Calu3 (cell line): ENCODE results near the gene ZNF14. TPM values are rescaled to one million over a fixed set of nuclear protein-coding genes. Genes with fewer than 3 reads are reported as not detected.

Experiments
- BruUV-seq: library from RNA; stranded (reverse); fragments of 400-500 nt; replicated peaks from 2 replicates; lab custom pipeline; 2021; lab: Mats Ljungman, UMichigan
- CTCF ChIA-PET: fragments of 300-600 bp; sonication (Branson Sonifier 250); formaldehyde crosslinking; loops from one replicate; lab custom pipeline; 2022; ENCODE audit warnings: antibody characterized with exemption; lab: Charles Lee
- DNase-seq: peaks from one replicate; pipeline ENCODE4 v3.0.0; 2022
- H3K27ac Mint-ChIP-seq: one replicate; pipeline ENCODE4 v1.8.0; 2022; ENCODE audit warnings: mixed read lengths; ENCODE audit not compliant: unreplicated experiment
- H3K27me3 Mint-ChIP-seq: one replicate; pipeline ENCODE4 v1.8.0; 2022; ENCODE audit warnings: mixed read lengths; ENCODE audit not compliant: unreplicated experiment
- H3K36me3 Mint-ChIP-seq: one replicate; pipeline ENCODE4 v1.8.0; 2022; ENCODE audit warnings: mild to moderate bottlenecking, moderate library complexity, mixed read lengths; ENCODE audit not compliant: insufficient read depth, unreplicated experiment
- H3K4me1 Mint-ChIP-seq: one replicate; pipeline ENCODE4 v1.8.0; 2022; ENCODE audit warnings: mild to moderate bottlenecking, low read depth, mixed read lengths; ENCODE audit not compliant: unreplicated experiment
- H3K4me3 Mint-ChIP-seq: one replicate; pipeline ENCODE4 v1.8.0; 2022; ENCODE audit warnings: mild to moderate bottlenecking, low read depth, moderate library complexity, mixed read lengths; ENCODE audit not compliant: unreplicated experiment
- H3K9me3 Mint-ChIP-seq: one replicate; pipeline ENCODE4 v1.8.0; 2022; ENCODE audit warnings: low read depth, mixed read lengths; ENCODE audit not compliant: unreplicated experiment
- CTCF ChIP-seq: fragments of 200-600 bp; IDR thresholded peaks from one replicate; pipeline ENCODE4 v1.8.0; 2022; ENCODE audit warnings: antibody characterized with exemption; ENCODE audit not compliant: unreplicated experiment
- intact Hi-C: fragments of 100-400 bp; cut with micrococcal nuclease; formaldehyde crosslinking; loops from one replicate; pipeline ENCODE4 v1.10.0; 2022; ENCODE audit not compliant: unreplicated experiment
- total RNA-seq: library from RNA; stranded (reverse); gene quantifications from 2 replicates; pipeline ENCODE4 v1.2.3, GENCODE V29; 2022

The ZNF14 gene
- total RNA-seq, 1 experiment from 2014 or later = 3.1 TPM

DNA sequence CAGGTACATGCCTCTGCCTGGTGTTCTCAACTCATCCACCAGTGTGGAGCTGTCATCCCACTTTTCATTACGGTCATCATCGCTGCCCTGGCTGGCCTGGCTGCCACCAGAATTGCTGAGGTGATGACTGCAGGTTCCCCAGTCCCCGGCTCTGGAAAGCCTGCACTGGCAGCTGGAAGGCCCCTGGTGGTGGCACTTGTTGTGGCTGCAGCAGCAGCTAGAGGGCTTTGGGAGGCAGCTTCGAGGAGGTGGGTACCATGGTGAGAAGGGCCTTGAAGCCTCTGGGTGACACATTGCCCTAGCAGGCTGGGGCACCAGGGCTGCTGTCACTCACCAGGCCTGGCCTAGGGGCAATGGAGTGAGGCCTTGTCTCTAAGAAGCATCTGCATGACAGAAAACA is 25.3 kb upstream of the ZNF14 start:
- H3K27me3 Mint-ChIP-seq = no peaks in the 10 kb centered on the region
- H3K36me3 Mint-ChIP-seq = no peaks in the 10 kb centered on the region
- intact Hi-C loops = no loop called here
- DNase-seq = no peak
- peaks cover 3% of the 10 kb centered on the region for H3K9me3 Mint-ChIP-seq
- TF ChIP-seq CTCF = no peak
- CTCF ChIA-PET = no interaction called here
- H3K4me1 Mint-ChIP-seq = no peaks in the 10 kb centered on the region
- BruUV-seq = no TSS peak
- no peak overlapping the region for H3K27ac Mint-ChIP-seq
- no peak overlapping the region for H3K4me3 Mint-ChIP-seq

DNA sequence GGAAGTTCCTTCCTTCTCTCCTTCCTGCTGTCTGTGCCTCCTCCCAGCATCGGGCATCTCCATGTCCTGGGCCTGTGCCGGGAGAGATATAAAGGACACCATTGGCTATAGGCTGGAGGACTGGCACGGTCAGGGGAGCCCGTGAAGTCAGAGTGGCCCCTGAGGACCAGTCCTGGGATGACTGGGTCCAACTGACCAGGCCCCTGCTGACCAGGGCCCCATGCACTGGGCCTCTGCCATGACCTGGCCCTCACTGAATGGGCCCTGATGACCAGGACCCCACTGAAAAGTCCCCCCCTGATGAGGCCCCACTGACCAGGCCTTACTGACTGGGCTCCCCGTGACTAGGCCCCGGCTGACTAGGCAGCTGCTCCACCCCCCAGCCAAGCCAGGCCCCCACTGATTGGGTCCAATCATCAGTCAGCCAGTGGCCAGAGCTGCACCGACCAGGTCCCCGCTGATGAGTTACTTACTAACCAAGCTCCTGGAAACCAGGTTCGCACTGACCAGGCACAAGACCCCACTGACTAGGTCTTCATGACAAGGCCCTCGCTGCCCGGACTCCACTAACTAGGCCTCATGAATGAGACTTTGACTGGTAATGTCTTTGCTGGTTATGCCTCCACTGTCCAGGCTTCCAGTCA is 20.0 kb upstream of the ZNF14 start:
- DNase-seq = no peak
- Mint-ChIP-seq H3K4me3 (no peak overlapping the region), H3K36me3 (no peaks in the 10 kb centered on the region), H3K9me3 (peaks cover 2% of the 10 kb centered on the region), H3K27ac (no peak overlapping the region), H3K4me1 (no peaks in the 10 kb centered on the region), H3K27me3 (no peaks in the 10 kb centered on the region)
- intact Hi-C loops = no loop called here
- CTCF ChIA-PET = no interaction called here
- TF ChIP-seq CTCF = no peak
- no TSS peak for BruUV-seq

DNA sequence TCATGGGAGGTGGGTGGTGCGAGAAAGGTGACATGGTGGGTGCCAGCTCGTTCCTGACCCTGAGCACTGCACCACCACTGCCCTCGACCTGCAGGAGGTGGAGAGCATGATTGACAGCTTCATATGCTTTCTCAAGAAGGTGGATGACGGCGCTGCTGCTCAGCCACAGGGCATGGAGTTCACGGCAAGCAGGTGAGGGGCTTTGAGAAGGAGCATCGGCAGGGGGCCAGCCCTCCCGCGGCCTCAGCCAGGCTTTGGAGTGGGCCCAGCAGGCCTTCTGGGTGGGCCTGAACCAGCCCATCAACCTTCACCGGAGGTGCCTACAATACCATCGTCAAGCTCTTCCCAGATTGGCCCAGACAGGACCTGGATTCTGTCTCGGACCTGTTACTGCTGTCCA is 18.9 kb upstream of the ZNF14 start:
- intact Hi-C loops = no loop called here
- no TSS peak for BruUV-seq
- CTCF ChIA-PET = no interaction called here
- Mint-ChIP-seq H3K36me3 (no peaks in the 10 kb centered on the region), H3K9me3 (peaks cover 2% of the 10 kb centered on the region), H3K4me3 (no peak overlapping the region), H3K4me1 (no peaks in the 10 kb centered on the region), H3K27ac (no peak overlapping the region), H3K27me3 (no peaks in the 10 kb centered on the region)
- DNase-seq = no peak
- no peak for TF ChIP-seq CTCF

DNA sequence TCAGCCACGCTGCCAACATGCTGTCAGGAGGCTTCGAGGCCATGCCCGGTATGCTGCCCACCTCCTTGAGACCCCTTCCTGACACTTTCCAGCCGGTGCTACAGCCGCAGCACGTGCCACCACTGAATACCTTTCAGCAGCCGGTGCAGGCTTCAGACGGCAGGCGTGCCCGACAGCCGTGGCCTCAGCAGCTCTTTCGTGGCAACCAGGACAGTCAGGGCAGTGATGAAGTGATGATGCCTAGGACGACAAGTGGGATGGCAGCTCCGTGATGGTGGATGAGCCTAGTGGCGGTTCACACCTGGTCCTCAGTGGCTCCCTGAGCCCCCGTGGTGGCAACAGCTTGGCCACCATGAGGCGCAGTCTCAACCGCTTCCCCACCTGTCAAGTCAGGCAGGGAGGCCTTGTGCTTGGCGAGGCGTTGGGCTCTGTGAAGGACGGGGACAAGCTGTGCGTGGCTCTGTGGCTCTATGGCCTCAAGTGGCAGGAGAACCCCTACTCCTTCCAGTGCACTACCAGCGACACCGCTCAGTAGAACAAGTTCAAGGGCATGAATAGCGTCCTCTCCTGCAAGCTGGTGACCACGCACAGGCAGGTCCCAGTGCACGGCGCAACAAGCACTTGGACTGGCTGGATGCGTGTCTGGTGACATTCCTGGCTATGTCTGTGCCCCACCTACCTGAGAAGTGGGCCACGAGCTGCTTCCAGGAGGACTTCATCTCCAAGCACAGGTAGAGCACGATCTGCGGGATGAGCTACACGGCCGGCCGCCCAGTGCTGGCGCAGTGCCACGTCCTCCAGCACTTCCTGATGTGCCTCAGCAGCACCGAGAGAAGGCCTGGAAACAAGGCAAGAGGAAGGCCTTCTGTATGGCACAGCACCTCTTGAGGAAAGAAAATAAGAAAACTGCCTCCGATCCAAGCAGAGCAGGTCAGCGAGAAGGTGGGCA is 18.2 kb upstream of the ZNF14 start:
- Mint-ChIP-seq H3K4me1 (no peaks in the 10 kb centered on the region), H3K4me3 (no peak overlapping the region), H3K27ac (no peak overlapping the region), H3K9me3 (peaks cover 2% of the 10 kb centered on the region), H3K36me3 (no peaks in the 10 kb centered on the region), H3K27me3 (no peaks in the 10 kb centered on the region)
- intact Hi-C loops = no loop called here
- CTCF ChIA-PET = interaction anchor here (0.6 kb wide), 1 partner anchor 85 kb away, joined by 3 read pairs; no protein-coding TSS in a partner anchor
- DNase-seq = no peak
- no peak for TF ChIP-seq CTCF
- no TSS peak for BruUV-seq
